ENCODE results near the gene CFLAR.
"Not testable (repeated sequence)": the region's sequence is repeated elsewhere in the genome, so short reads cannot be mapped to it uniquely, and the experiment has no call there.

Gene CFLAR

GRCh38 chr2:201116115-201116958, at the start of gene CFLAR:
Gene CFLAR (plus strand): TSS chr2:201116164. CDS start chr2:201129866, 13,702 bp downstream.
- DNase-seq, result peak; percentile 56

- no peak for DNase-seq
These were observed 45.0 kb upstream of the CFLAR start for GRCh38 chr2:201070948-201071478.

GRCh38 chr2:201071479-201072200, 44.3 kb upstream of the CFLAR start, which contains the start of the genes HYCC2 and NDUFB3:
Gene HYCC2 (minus strand): TSS chr2:201071671. CDS start chr2:201024009, 47,662 bp downstream.
Gene NDUFB3 (plus strand): TSS chr2:201072001. CDS start chr2:201078883, 6,882 bp downstream.
- peak; percentile 89 for DNase-seq

- DNase-seq, result no peak
These were observed 43.8 kb upstream of the CFLAR start for GRCh38 chr2:201072201-201072530.

- no peak for DNase-seq
These were observed 42.9 kb upstream of the CFLAR start for GRCh38 chr2:201073071-201073470.

GRCh38 chr2:201074996-201075395, 41.0 kb upstream of the CFLAR start:
- no peak for DNase-seq

GRCh38 chr2:201084863-201085262, 31.1 kb upstream of the CFLAR start:
- DNase-seq, result no peak

GRCh38 chr2:201090574-201090973, 25.4 kb upstream of the CFLAR start:
- DNase-seq, result no peak

- no peak for DNase-seq
These were observed 22.4 kb upstream of the CFLAR start for GRCh38 chr2:201093573-201093972.

- DNase-seq, result no peak
These were observed 15.5 kb upstream of the CFLAR start for GRCh38 chr2:201100497-201100896.

- DNase-seq, result no peak
These were observed 10.2 kb upstream of the CFLAR start for GRCh38 chr2:201105759-201106158.

GRCh38 chr2:201107624-201108023, 8.3 kb upstream of the CFLAR start:
- no peak for DNase-seq

- DNase-seq, result no peak
These were observed 7.6 kb upstream of the CFLAR start for GRCh38 chr2:201108341-201108740.

- no peak for DNase-seq
These were observed 6.8 kb upstream of the CFLAR start for GRCh38 chr2:201109186-201109585.

GRCh38 chr2:201110615-201111014, 5.3 kb upstream of the CFLAR start:
- no peak for DNase-seq

- DNase-seq, result no peak
These were observed 4.9 kb upstream of the CFLAR start for GRCh38 chr2:201111096-201111495.

GRCh38 chr2:201114350-201114749, 1.6 kb upstream of the CFLAR start:
- no peak for DNase-seq

- no peak for DNase-seq
These were observed 1.1 kb upstream of the CFLAR start for GRCh38 chr2:201114846-201115245.

GRCh38 chr2:201116959-201117734, 1.2 kb downstream of the CFLAR start:
- no peak for DNase-seq

- DNase-seq, result not testable (repeated sequence)
These were observed 1.8 kb downstream of the CFLAR start for GRCh38 chr2:201117735-201118094.

- peak; percentile 76 for DNase-seq
These were observed 2.4 kb downstream of the CFLAR start for GRCh38 chr2:201118121-201118960.

Measured in activated CD4-positive, alpha-beta T cell treated with anti-CD3 and anti-CD28 coated beads for 1 hour (primary cell).